HG03571 (cell line): ENCODE results near the gene HOXA13.

Experiments
- ATAC-seq: cut with Tn5 transposase; IDR thresholded peaks from one replicate; pipeline ENCODE4 v1.9.1; 2021; ENCODE audit not compliant: unreplicated experiment

HOXA13 gene

DNA sequence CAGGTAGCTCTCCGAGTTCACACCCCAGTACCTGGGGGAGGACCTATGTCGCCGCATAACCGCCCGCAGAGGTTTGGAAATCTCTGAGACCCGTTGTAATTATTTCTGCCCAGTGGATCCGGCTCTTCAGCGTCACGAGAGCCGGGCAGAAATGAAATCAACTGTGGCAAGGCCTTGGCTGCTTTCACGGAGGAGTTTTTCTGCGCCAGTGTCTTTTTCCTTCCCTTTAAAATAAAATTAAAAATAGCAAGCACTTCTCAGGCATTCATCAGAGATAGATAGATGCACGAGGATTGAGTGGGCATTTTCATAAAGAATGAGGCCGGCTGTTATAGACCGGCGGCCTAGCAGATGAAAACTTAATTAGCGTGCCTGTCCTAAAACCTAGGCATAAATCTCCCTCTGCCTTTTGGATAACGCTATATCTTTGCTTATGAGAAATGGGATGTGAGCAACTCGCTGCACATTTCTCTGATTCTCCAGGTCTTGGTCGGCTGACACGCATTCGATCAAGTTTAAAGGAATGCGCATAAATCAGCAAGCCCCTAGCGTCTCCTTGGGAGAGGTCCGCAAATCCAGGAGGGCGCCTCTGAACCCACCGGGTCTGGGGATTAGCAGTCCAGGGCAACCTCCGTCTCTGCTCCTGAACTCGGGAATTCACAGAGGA is 6.4 kb downstream of the HOXA13 start:
- ATAC-seq, result no peak

DNA sequence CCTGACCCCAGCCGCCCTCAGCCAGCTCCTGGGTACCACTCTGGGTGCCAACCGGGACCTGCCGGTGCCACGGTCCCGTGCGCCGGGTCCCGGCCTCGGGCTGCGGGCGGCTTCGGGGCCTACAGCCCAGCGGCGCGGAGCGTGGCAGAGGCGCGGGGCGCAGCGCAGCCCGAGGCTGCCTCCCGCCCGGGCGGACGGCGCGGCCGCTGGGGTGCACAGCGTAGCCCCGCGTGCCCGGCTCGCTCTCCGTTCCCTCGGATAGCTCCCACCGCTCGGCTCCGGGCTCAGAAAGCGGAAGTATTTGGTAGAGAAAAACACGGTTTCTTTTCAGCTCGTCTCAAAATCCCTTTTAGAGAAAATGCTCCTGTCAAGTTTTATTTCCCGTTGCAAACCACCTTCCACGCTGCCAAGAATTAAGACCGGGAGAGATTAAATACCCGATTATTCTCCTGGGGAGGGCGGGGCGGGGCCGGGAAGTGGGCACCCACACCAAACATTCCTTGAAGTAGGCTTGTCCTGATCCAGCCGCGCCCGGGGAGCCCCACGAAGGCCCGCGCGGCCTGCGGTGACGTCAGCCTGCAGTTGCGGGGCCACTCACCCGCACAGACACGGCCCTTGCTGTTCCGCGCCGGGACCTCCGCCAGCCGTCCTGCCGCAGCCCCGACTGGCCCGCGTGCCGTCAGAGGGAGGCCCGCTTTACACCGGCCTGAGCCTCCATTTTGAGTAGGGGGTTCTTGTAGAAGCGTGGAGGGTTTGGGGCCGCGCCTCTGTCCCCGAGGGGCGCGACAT is 7.2 kb downstream of the HOXA13 start:
- ATAC-seq, result no peak

DNA sequence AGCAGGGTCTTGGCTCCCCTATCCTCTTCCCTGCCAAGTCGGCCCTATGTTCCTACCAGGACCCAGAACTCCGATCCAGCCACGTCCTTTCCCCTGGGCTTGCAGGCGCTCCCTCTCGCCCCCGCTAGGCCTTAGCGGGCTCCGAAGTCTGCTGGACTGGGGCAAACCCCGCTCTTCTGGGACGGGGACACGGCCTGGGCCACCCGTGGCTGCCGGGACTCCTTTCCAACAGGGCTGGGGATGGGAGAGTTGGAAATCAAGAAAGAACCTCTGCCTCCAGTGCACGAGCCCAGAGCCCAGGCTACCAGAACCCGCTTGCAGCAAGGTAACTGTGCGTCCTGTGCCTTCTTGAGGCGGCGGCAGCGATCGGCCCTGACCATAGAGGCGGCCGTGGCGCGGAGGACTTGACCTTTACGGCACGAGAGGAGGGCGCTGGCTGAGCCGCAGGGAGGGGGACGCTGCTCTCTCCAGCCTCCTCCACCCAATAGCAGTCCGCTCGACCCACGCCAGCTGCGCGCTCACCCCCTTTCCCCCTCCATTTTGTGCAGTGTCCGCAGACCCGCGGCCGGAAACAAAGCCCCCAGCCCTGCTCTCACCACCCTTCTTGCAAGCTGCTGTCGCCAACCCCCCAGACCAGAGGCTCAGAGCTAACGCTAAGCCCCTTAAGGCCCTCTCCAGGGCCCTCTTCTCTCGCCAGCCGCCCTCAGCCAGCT is 7.9 kb downstream of the HOXA13 start:
- ATAC-seq, result no peak

DNA sequence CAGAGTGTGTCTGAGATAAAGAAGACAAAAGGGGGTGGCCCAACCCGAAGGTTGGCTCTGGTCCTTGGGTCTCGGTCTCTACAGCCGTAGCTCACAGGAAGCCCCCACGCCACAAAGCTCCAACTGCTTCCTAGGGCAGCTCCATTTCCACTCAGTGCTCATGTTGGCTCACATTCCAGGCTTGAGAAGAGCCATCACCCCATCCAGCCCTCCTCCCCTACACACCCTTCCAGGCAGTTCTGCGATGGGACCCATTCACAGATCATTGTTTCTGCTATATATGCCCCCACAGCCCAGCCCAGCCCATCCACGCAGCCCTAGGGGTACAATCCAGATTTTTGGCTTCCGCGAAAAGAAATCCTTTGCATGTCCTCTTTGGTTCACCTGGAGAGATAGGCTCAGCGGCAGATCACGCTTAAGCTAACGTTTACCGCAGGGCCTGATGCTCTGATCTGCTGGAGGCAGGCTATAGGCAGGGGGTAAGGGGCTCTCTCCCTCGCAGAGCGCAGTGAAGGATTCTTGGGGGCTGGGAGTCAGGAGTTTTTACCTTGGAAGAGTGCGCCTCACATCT is 8.6 kb downstream of the HOXA13 start:
- ATAC-seq, result no peak

DNA sequence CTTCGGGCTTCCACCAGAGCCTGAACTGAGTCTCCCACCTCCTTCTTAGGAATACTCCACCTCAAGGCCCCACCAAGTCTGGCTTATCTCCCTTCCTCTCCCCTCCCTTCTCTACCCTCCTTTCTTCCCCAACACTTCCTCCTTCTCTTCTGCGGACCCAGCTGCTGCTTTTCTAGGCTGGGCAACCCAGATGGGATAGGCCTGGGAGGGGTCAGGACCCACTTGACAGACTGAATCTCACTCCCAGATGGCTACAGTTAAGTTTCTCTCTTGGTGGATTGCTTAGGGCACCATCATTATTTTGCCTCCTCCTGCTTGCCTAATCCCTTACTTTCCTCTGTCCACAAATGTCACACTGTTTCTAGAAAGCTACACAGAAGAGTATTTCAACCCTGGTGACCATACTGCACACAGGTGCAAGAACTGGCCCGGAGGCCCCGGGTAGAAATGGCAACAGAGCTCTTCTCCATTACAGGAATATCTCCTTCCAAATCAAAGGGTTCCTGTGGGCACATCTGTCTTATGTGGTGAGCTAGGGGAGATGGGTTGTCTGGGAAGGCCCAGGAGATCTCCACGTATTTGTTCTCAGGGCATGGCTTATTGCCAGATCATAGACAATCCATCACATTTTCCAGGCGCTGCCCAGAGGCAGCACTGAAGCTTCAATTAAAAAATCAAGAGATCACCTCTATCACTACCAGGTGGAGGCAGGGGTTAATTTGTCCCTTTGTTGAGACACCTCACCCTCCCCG is 9.7 kb downstream of the HOXA13 start:
- no peak for ATAC-seq

DNA sequence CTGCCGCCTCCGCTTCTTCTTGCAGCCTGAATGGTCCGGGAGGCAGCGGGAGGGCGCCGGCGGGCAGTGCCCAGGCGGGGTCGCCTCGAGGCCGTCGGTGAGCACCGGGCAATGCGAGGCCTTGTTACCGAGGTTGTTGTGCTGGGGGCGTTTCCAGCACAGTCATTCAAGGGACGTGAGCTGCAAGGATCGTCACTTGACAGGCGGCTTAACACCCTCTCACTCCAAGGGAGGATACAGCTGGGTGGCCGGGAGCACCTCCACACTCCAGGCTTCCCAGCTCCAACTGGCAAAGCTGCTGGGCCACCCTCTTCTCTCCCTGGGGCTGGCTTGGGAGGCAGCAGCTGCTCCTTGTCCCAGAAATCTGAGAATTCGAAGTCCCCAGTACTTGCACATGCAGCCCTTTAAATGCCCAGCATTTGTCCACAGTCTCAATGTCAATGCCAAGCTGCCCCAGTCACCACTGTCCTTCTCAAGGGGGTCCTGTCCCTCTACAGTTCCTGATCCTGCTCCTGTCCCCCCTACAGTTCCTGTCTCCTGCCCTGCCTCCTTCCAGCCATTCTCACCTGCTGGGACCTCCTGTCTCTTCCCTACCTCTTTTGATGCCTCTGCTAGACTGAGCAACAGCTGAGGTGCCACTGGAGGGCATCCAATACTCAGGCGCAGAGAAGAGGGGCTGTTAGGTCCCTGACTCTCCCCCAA is 10.4 kb downstream of the HOXA13 start:
- no peak for ATAC-seq

DNA sequence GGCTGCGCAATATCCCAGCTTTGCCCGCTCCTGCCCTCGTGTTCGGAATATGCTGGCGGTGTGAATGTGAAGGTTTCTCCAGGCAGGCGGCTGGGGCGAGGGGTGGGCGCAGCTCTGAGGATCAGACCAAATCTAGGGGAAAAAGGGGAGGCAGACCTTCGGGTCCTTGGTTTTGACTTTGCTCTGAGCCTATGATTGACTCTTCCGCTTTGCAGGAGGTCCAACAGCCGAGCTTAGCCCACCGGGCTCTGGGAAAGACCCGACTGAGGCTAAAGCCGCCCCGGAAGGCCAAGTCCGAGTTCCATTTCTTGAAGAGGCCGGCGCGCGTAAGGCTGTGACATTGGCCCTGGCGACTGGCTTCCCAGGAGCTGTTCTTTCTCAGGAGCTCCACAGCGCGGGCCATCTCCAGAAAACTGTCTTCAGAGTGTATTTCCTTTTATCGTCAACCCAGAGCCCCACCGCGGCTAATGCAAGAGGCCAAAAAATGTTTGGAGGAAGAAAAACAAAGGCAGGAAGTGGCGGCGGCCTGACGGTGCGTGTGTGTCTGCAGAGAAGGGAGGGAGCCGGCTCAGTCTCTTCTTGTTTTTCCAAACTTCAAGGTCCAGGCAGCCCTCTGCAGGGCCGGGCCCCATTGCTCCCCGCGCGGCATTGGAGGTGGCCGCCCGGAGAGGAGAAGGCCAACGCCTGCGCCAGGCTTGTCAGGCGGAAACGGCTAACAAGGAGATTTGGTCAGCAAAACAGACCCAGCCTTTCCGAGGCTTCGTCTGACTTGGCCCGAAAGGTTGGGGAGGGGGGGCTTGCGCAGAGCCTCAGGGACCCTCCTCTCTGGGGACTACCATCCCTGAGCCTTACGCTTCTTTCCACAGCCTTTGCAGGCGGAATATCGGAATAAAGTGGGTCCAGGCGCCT is 11.3 kb downstream of the HOXA13 start:
- no peak for ATAC-seq

DNA sequence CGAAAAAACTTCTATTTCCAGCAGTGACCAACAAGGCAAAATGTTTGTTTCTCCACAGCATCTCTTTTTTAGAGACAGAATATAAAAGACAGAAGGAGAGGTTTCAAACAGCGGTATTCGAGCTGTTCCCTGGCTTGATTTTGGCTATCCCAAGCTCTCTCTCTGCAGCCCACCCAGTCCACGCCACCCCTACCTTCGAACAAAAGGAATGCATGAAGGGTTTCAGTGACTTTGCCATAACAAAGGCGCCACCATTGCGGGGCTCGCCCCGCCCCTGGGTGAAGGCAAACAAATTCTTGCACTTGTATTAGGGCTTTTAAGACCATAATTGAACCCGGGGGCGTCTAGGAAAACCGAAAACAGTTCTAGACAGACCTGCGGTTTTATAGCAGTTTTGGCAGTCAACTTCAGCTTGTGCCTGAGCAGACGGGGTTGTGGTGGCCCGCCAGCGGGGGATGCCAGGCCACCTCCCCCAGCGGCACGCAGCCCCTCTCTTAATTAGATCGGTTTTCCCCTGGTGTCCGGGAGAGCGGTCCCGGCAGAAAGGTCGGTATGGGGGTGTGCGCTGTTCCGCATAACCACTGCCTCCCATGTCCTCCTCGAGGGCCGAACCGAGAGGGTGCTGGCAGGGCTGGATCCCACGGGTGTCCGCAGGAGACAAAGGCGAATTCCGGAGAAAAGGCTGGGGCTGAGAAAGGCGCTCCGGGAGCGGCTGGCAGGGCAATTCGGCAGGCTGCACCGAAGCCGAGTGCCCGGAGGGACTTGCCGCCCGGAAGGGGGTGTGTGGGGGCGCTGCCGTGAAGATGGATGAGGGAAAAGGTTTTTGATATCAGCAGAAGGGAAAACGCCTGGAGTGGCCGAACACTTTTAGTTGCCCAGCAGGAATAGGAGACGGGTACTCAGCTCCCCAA is 12.2 kb downstream of the HOXA13 start:
- ATAC-seq, result no peak

DNA sequence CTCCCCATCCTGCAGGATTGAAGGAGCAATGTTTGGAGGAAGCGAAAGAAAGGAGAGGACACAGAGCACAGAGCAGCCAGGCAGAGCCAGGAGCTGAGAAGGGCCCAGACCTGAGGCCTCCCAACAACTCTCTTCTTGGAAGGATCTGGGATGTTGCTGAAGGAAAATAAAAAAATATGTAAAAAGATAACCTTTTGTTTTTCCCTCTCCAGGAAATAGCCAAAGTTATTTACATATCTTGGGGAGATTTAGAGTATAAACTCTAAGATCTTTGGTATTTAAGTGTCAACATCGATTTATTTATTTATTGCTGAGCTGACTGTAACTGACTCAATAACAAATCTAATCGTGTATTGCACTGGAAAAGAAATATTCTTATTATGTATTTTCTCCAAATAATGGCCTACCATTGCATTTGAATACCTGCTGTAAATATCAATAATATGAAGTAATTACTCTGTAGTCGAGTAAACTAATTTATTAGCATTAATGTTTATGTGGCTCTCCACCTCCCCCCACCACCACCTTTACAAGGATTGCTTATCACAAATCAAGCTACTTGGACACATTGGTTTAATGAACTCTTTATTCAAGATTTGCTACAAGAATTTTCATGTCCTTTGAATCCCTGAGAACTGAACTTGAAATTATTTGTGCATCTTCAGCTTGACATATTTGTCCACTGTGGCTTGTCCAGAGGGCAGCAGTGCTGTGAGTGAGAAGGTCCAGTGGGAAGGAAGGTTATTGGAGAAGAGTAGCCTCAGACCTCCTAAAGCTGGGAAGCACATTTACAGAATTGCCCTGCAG is 13.0 kb downstream of the HOXA13 start:
- ATAC-seq, result no peak

DNA sequence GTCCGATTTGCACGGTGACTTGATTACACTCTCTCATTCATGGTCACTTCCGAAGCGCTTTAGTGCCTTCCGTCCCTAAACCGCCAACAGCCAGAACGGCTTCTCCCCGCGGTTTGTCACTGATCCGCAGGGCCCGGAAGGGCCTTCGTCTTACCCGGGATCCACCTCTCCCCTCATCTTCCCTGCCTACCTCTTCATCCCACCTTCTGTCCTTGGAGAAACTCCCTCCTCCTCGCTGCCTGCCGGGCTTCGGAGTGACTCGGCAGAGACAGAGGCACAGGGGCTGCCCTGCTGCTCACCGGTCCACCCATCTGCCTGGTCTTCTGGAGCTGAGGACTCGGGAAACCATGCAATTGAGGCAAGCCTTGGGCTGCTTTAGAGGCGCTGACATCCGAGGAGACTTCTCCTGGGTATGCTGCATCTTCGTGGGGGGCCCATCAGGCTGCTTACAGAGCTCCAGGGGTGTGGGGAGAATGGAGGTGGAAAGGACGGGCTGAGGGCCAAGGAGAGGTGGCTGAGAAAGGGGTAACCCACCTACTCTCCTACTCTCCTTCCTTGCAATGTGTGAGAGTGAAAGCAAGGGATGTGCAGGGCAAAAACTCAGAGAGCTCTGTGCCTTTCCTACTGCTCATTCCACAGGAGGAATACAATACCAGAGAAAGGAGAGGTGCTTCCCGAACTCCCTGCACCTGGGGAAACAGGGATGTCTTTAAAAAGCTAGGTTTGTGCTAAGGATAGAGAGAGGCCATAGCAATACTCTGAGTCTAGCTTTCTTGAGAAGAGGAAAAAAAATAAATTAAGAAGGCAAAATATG is 13.8 kb downstream of the HOXA13 start:
- ATAC-seq, result no peak

DNA sequence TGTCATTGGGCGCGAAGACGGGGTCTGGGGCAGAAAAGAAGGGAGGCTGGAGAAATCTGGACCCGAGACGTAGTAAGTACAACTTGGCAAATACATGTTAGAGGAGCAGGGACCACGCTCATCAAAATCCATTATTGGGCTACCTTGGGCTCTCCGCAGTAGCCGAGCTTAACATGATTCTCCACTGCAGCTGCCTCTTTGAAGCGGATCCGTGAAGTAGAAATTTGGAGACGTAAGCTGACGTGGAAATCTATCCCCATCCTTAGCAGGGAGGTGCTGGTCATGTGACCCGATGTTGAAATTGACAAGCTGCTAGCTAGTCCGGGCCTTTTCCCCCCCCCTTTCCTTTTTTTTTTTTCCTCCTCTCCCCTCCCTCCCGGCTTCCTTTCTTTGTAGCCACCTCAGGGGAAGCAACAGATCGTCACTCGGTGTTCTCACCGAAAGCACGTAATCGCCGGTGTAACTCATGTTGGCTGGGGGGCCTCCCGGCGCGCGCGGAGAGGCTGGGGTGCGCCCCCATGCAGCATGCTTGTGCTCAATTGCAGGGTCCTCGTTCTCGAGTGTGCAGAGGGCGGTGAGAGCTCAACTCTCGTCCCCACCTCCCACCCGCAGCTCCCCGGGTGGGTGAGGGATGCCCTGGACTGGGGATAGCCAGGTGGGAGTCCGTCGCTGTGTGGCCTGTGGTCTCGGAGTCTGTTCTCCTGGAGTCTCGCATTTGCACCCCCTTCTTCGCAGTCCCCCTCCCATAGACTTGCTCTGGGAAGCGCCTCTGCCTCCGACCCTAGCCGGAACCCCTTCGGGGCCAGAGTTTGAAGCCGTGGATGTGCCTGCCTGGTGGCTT is 14.7 kb downstream of the HOXA13 start, which contains the start of gene HOXA11:
Gene HOXA11 (minus strand): TSS at position 220 of the 841 bp plus-strand sequence. CDS start 88 bp downstream, at position 132.
- no peak for ATAC-seq

DNA sequence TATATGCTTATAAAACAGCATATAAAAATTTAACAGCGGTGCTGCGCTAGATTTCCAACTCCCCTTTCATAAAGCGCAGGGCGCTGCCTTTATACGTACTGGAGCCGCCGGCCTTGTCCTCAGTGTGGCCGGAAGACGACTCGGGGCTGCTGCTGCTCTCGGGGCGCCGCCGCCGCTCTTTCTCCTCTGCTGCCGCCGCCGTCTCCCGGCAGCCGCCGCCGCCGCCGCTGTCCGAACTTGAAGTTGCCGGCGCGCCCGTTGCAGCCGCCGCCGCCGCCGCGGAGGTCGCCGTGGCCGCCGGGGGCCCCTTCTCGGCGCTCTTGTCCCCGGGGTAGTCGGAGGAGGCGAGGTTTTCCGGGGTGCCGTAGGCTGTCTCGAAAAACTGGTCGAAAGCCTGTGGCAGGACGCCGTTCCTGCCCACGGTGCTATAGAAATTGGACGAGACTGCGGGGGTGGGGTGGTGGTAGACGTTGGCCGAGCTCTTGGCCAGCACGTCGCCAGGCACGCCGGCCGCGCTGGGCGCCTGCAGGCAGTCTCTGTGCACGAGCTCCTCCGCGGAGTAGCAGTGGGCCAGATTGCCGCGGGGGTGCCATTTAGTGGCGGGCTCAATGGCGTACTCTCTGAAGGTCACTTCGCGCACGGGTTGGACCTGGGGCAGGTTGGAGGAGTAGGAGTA is 15.4 kb downstream of the HOXA13 start:
- ATAC-seq, result no peak

DNA sequence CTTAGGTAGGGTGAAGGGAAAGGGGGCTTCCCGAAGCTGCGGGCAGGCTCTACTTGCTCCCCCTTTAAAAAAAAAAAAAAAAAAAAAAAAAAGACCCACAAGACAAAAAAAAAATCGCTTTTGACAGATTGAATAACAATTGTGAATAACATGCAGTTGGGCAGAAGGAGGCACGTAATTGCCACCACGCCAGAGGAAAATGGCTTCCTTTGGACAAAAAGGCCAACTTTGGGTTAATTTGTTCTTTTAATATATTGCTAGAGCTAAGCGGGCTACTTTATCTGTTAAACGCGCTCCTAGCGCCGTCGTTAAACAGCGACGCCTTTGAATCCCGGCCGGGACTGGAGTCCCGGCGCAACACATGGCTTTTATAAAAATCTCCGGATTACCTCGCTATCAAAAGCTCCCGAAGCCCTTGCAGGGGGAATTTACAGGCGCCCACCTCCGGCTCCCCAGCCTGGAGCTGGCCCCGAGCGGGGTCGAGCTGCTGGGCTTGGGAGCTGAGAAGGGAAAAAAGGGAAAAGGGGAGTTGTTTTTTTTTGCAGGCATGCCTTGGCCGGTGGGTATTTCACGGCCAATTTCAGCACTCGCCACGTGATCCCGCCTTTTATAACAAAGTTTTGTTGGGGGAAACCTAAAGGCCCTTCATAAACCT is 16.1 kb downstream of the HOXA13 start:
- ATAC-seq, result no peak

DNA sequence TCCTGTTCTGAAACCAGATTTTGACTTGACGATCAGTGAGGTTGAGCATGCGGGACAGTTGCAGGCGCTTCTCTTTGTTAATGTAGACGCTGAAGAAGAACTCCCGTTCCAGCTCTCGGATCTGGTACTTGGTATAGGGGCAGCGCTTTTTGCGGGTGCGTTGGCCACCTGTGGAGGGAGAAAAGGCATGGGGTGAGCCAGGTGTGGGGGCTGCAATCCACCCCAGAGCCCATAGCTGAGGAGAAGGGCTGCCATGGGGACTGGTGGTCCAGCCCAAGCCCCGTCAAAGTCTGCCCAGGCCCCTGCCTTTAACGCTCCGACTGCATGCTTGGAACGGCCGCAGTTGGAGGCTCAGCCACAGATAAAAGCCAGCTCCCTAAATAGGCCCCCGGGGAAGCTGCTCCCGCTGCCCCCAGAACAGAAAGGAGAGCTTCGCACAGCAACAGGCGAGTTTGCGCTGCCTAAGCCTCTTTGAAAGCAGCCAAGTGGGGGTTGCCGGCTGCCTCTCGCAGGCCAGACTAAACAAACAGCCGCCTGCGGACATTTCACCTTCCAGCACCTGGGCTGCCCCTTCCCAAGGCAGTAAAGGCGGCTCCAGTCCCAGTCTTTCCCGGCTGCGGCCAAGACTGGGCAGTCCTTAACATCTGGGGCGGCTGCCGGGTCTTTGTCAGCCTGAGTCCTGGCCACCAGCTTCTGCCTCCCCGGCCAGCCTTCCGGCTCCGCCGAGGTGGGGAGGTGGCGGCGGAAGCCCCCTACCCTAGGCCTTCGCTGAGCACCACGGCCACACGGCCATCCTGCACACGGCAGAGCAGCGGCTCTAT is 16.8 kb downstream of the HOXA13 start:
- ATAC-seq, result no peak
